IMR-90 (cell line): ENCODE data around the gene ENO2. TPM values are rescaled to one million over a fixed set of nuclear protein-coding genes. Genes with fewer than 3 reads are reported as not detected.

Experiments
- ATAC-seq: fragments of 200-7000 bp; cut with Tn5 transposase; 2 replicates; pipeline ENCODE4 v1.9.1; 2020; ENCODE audit warnings: low read depth, mild to moderate bottlenecking, moderate library complexity
- BruUV-seq: library from RNA; stranded (reverse); fragments of 400-500 nt; replicated peaks from 2 replicates; lab custom pipeline; 2021; lab: Mats Ljungman, UMichigan
- CTCF ChIA-PET: fragments of 300-600 bp; formaldehyde crosslinking; extraction: SDS; loops from one replicate; lab custom pipeline; 2021; ENCODE audit warnings: antibody characterized with exemption; lab: Yijun Ruan, JAX
- POLR2A ChIA-PET: fragments of 300-600 bp; sonication (Branson Sonifier 250); formaldehyde crosslinking; loops from one replicate; lab custom pipeline; 2022; ENCODE audit warnings: antibody characterized with exemption; ENCODE audit not compliant: unreplicated experiment; lab: Charles Lee
- DNase-seq: peaks from one replicate; pipeline ENCODE4 v3.0.0; 2013
- H2AFZ ChIP-seq: replicated peaks from 2 replicates; pipeline ENCODE3; 2013; ENCODE audit warnings: low read length, mild to moderate bottlenecking; ENCODE audit not compliant: poor library complexity
- H2AK5ac ChIP-seq: 2 replicates; pipeline ENCODE4 v1.6.1; 2013; ENCODE audit warnings: low read depth, low read length, inconsistent platforms
- H2AK9ac ChIP-seq: replicated peaks from 2 replicates; pipeline ENCODE3; 2013; ENCODE audit warnings: mild to moderate bottlenecking, low read depth, low read length, moderate library complexity; ENCODE audit not compliant: poor library complexity
- H2BK120ac ChIP-seq: 2 replicates; pipeline ENCODE4 v1.6.1; 2013; ENCODE audit warnings: low read depth, low read length, inconsistent platforms
- H2BK15ac ChIP-seq: 3 replicates; pipeline ENCODE4 v1.6.1; 2013; ENCODE audit warnings: low read depth, low read length, inconsistent platforms
- H2BK20ac ChIP-seq: 2 replicates; pipeline ENCODE4 v1.6.1; 2013; ENCODE audit warnings: low read depth, mild to moderate bottlenecking, inconsistent platforms, low read length, moderate library complexity
- H2BK5ac ChIP-seq: 2 replicates; pipeline ENCODE4 v1.6.1; 2013; ENCODE audit warnings: mild to moderate bottlenecking, low read depth, low read length, inconsistent platforms; ENCODE audit not compliant: poor library complexity, severe bottlenecking
- H3K14ac ChIP-seq: replicated peaks from 2 replicates; pipeline ENCODE4 v1.6.1; 2013; ENCODE audit warnings: low read depth, low read length, inconsistent platforms
- H3K18ac ChIP-seq: 2 replicates; pipeline ENCODE4 v1.6.1; 2013; ENCODE audit warnings: low read depth, low read length, control low read depth
- H3K23ac ChIP-seq: 2 replicates; pipeline ENCODE4 v1.6.1; 2013; ENCODE audit warnings: low read depth, low read length, inconsistent platforms
- H3K27ac ChIP-seq: 2 replicates; pipeline ENCODE4 v1.5.1; 2013; ENCODE audit warnings: mild to moderate bottlenecking, control low read depth, low read length; ENCODE audit not compliant: insufficient read depth
- H3K27me3 ChIP-seq: 2 replicates; pipeline ENCODE4 v1.6.1; 2013; ENCODE audit warnings: low read length; ENCODE audit not compliant: control insufficient read depth, insufficient read depth
- H3K36me3 ChIP-seq: 2 replicates; pipeline ENCODE4 v1.6.1; 2013; ENCODE audit warnings: low read length, mixed read lengths; ENCODE audit not compliant: control insufficient read depth, insufficient read depth
- H3K4ac ChIP-seq: 2 replicates; pipeline ENCODE4 v1.6.1; 2013; ENCODE audit warnings: low read depth, low read length, inconsistent platforms
- H3K4me1 ChIP-seq: 2 replicates; pipeline ENCODE4 v1.6.1; 2013; ENCODE audit warnings: low read length, mixed read lengths; ENCODE audit not compliant: control insufficient read depth, insufficient read depth
- H3K4me2 ChIP-seq: 2 replicates; pipeline ENCODE4 v1.6.1; 2013; ENCODE audit warnings: low read depth, mild to moderate bottlenecking, control low read depth, low read length, moderate library complexity
- H3K4me3 ChIP-seq: 2 replicates; pipeline ENCODE4 v1.5.1; 2013; ENCODE audit warnings: low read depth, mild to moderate bottlenecking, control low read depth, low read length, moderate library complexity; ENCODE audit not compliant: insufficient read depth
- H3K56ac ChIP-seq: 2 replicates; pipeline ENCODE4 v1.6.1; 2013; ENCODE audit warnings: low read length, inconsistent platforms; ENCODE audit not compliant: insufficient read depth; ENCODE audit errors: extremely low read depth
- H3K79me1 ChIP-seq, 2 experiments: 2 replicates each; pipeline ENCODE4 v1.6.1; 2013; ENCODE audit warnings: low read length in 2 of 2, inconsistent platforms in 1 of 2, low read depth in 1 of 2
- H3K9ac ChIP-seq: 2 replicates; pipeline ENCODE4 v1.6.1; 2013; ENCODE audit warnings: low read depth, low read length, control low read depth
- H3K9me1 ChIP-seq: 2 replicates; pipeline ENCODE4 v1.6.1; 2013; ENCODE audit warnings: low read length, inconsistent platforms; ENCODE audit not compliant: insufficient read depth
- H3K9me3 ChIP-seq: 2 replicates; pipeline ENCODE4 v1.6.1; 2013; ENCODE audit warnings: low read length; ENCODE audit not compliant: control insufficient read depth, insufficient read depth
- H4K20me1 ChIP-seq: 2 replicates; pipeline ENCODE4 v1.6.1; 2013; ENCODE audit warnings: low read length, inconsistent platforms; ENCODE audit not compliant: insufficient read depth
- H4K5ac ChIP-seq: 2 replicates; pipeline ENCODE4 v1.6.1; 2013; ENCODE audit warnings: mild to moderate bottlenecking, low read depth, low read length, control low read depth
- H4K8ac ChIP-seq, 2 experiments: 2 replicates each; pipeline ENCODE4 v1.6.1; 2013; ENCODE audit warnings: low read depth in 2 of 2, low read length in 2 of 2, control low read depth in 1 of 2, inconsistent platforms in 1 of 2
- H4K91ac ChIP-seq: 2 replicates; pipeline ENCODE4 v1.6.1; 2013; ENCODE audit warnings: low read depth, low read length, inconsistent platforms; ENCODE audit not compliant: insufficient read depth
- CEBPB ChIP-seq: IDR thresholded peaks from 2 replicates; pipeline ENCODE4 v1.6.1; 2012; ENCODE audit warnings: low read depth, low read length, improper control_type of control experiment
- CHD1 ChIP-seq: IDR thresholded peaks from 2 replicates; pipeline ENCODE4 v1.6.1; 2012; ENCODE audit warnings: low read depth, low read length, improper control_type of control experiment
- CTCF ChIP-seq: conservative IDR thresholded peaks from 2 replicates; pipeline ENCODE4 v1.5.1; 2012; ENCODE audit warnings: mild to moderate bottlenecking, low read depth, low read length, improper control_type of control experiment
- ELK1 ChIP-seq: fragments of 150-350 bp; IDR thresholded peaks from 2 replicates; pipeline ENCODE4 v1.6.1; 2016; ENCODE audit warnings: low read depth, mild to moderate bottlenecking, low read length, moderate library complexity, borderline replicate concordance
- MAZ ChIP-seq: IDR thresholded peaks from 2 replicates; pipeline ENCODE4 v1.6.1; 2012; ENCODE audit warnings: low read depth, mild to moderate bottlenecking, low read length, improper control_type of control experiment, moderate library complexity, borderline replicate concordance
- NFE2L2 ChIP-seq: fragments of 150-350 bp; IDR thresholded peaks from 2 replicates; pipeline ENCODE4 v1.6.1; 2016; ENCODE audit warnings: low read depth, mild to moderate bottlenecking, low read length
- POLR2A ChIP-seq: IDR thresholded peaks from 2 replicates; pipeline ENCODE4 v1.6.1; 2012; ENCODE audit warnings: mild to moderate bottlenecking, low read depth, low read length
- RAD21 ChIP-seq: IDR thresholded peaks from 2 replicates; pipeline ENCODE4 v1.6.1; 2012; ENCODE audit warnings: low read length, improper control_type of control experiment
- RCOR1 ChIP-seq: IDR thresholded peaks from 2 replicates; pipeline ENCODE4 v1.6.1; 2012; ENCODE audit warnings: mild to moderate bottlenecking, low read length, improper control_type of control experiment; ENCODE audit not compliant: insufficient replicate concordance
- RFX5 ChIP-seq: IDR thresholded peaks from 2 replicates; pipeline ENCODE4 v1.8.0; 2012; ENCODE audit warnings: low read depth, mild to moderate bottlenecking, low read length, moderate library complexity
- SMC3 ChIP-seq: fragments of 150-350 bp; IDR thresholded peaks from 2 replicates; pipeline ENCODE4 v1.6.1; 2016; ENCODE audit warnings: low read depth, mild to moderate bottlenecking, antibody characterized with exemption, low read length, moderate library complexity
- USF2 ChIP-seq: fragments of 150-350 bp; IDR thresholded peaks from 2 replicates; pipeline ENCODE4 v1.6.1; 2017; ENCODE audit warnings: mild to moderate bottlenecking, antibody characterized with exemption, low read length, low read depth
- WGBS, 2 experiments: methylation state at CpG; one replicate each; pipeline versions ENCODE4 v1.1.5 to v1.1.7; 2013; ENCODE audit warnings: missing lambda C conversion rate in 2 of 2; ENCODE audit not compliant: insufficient read length in 1 of 2; ENCODE audit errors: extremely low coverage in 2 of 2; 5-methylcytosine and 5-hydroxymethylcytosine counted together
- dilution Hi-C: fragments of 300-500 bp; cut with HindIII; formaldehyde crosslinking; loops from one replicate; pipeline ENCODE4 v1.14.3; 2018; ENCODE audit warnings: low sequenced_read_pairs; ENCODE audit not compliant: unreplicated experiment
- in situ Hi-C: fragments of 300-500 bp; cut with MboI; formaldehyde crosslinking; loops from 3 replicates; pipeline ENCODE4 v1.14.3; 2019; ENCODE audit warnings: low sequenced_read_pairs, inconsistent platforms, mixed read lengths
- intact Hi-C: fragments of 100-400 bp; cut with micrococcal nuclease; formaldehyde crosslinking; loops from 2 replicates; pipeline ENCODE4 v1.10.0; 2022
- polyA plus RNA-seq, 3 experiments: library from polyadenylated mRNA; depleted of rRNA; stranded (reverse); fragments of >200 nt; gene quantifications; 2 replicates each; pipeline ENCODE4 v1.2.3, GENCODE V29; 2012; ENCODE audit warnings: low replicate concordance in 1 of 3
- total RNA-seq: library from RNA; depleted of rRNA; stranded (reverse); fragments of >200 nt; gene quantifications from 2 replicates; pipeline ENCODE4 v1.2.3, GENCODE V29; 2012

Gene ENO2
- total and polyA plus RNA-seq, 2 of the 4 experiments (the other 2 are of a cell fraction): 28.3 to 92.8 TPM

GRCh38 chr12:6963016-6963731, 48.8 kb downstream of the ENO2 start (continued):
- no peak for TF ChIP-seq CHD1

- no peak overlapping the region for H3K56ac ChIP-seq
- H2BK5ac ChIP-seq: no peak overlapping the region
- H4K5ac ChIP-seq: no peak overlapping the region
- H3K4ac ChIP-seq: no peak overlapping the region
- ChIA-PET CTCF (interaction anchor here (0.6 kb wide), 1 partner anchor 531 kb away, joined by 3 read pairs; no protein-coding TSS in a partner anchor), POLR2A (no interaction called here)
- H3K27ac ChIP-seq: no peak overlapping the region
- no peak overlapping the region for H3K9ac ChIP-seq
- no peak overlapping the region for H4K91ac ChIP-seq
- no peak overlapping the region for H3K4me2 ChIP-seq
- intact Hi-C loops: no loop called here
- no peaks in the 10 kb centered on the region for H3K27me3 ChIP-seq
- DNase-seq (no peak), ATAC-seq (no peak)
- peak overlapping the region; percentile 72 for H2AK9ac ChIP-seq
- no peak overlapping the region for H3K4me3 ChIP-seq
- dilution Hi-C loops: no loop called here
- H3K9me3 ChIP-seq: no peaks in the 10 kb centered on the region
- H3K14ac ChIP-seq: no peak overlapping the region
- H4K8ac ChIP-seq: 0 out of 4 replicates have a peak overlapping the region, but pooled peaks of 1 of the 2 experiments have one; percentile 10
- H3K4me1 ChIP-seq: peaks cover 6% of the 10 kb centered on the region
- no peak overlapping the region for H2BK20ac ChIP-seq
- no peak overlapping the region for H2AFZ ChIP-seq
- in situ Hi-C loops: loop anchor here (5.0 kb wide), 1 partner anchor 97 kb away; the partner anchor contains the start of gene TPI1
- no TSS peak for BruUV-seq
- H3K23ac ChIP-seq: no peak overlapping the region
- peaks cover 10 to 22% of the 10 kb centered on the region in 2 experiments for H3K79me1 ChIP-seq
- no peak overlapping the region for H3K18ac ChIP-seq
- H3K36me3 ChIP-seq: peaks cover 38% of the 10 kb centered on the region
- no peaks in the 10 kb centered on the region for H4K20me1 ChIP-seq
- no peak overlapping the region for H2AK5ac ChIP-seq
- H2BK120ac ChIP-seq: no peak overlapping the region
- no peak overlapping the region for H2BK15ac ChIP-seq
- H3K9me1 ChIP-seq: no peaks in the 10 kb centered on the region
- WGBS, 2 experiments: no CpG with 5 or more reads among the region's 17 CpGs
- no peak for TF ChIP-seq MAZ
- TF ChIP-seq USF2: no peak
- TF ChIP-seq RFX5: no peak
- TF ChIP-seq ELK1: no peak
- TF ChIP-seq CHD1: no peak
- TF ChIP-seq CTCF: no peak
- no peak for TF ChIP-seq POLR2A
- TF ChIP-seq CEBPB: no peak
- TF ChIP-seq NFE2L2: no peak
- no peak for TF ChIP-seq RAD21
- TF ChIP-seq RCOR1: no peak
- no peak for TF ChIP-seq SMC3
Observed at GRCh38 chr12:6963791-6964413, 49.5 kb downstream of the ENO2 start.
